ENCODE data around the gene C10orf143.

DNA sequence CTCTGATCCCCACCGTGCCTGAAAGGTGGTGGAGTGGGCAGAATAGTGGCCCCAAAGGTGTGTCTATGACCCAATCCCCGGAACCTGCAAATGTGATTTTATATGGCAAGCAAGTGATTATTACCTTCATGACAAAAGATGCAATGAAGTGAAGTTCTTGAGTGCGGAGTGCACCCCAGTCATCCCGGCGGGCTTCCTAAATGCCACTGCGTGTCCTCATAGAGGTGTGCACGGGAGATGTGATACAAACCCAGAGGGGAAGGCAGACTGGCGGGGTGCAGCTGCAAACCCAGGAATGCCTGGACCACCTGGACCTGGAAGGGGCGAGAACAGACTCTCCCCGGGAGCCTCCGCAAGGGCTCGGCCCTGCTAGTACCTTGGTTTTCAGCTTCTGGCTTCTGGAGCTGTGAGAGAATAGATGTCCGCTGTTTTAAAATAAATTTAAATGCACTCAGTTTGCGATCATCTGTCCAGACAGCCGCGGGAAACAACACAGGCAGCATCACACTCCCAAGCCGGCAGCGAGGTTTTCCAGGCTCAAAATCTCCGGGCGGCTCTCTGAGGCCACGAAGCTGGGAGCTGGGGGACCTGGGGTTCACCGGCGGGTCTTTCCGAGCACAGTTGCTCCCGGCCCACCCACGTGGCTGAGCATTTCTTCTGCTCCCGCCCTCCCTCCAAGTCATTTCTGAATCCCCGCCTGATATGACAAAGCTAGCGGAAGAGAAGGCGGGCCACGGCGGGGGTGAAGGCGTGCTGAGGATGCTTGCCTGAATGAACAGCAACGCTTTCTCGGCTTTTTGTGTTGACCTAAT is 96.2 kb downstream of the C10orf143 start:
- TF ChIP-seq, protein P1, sequence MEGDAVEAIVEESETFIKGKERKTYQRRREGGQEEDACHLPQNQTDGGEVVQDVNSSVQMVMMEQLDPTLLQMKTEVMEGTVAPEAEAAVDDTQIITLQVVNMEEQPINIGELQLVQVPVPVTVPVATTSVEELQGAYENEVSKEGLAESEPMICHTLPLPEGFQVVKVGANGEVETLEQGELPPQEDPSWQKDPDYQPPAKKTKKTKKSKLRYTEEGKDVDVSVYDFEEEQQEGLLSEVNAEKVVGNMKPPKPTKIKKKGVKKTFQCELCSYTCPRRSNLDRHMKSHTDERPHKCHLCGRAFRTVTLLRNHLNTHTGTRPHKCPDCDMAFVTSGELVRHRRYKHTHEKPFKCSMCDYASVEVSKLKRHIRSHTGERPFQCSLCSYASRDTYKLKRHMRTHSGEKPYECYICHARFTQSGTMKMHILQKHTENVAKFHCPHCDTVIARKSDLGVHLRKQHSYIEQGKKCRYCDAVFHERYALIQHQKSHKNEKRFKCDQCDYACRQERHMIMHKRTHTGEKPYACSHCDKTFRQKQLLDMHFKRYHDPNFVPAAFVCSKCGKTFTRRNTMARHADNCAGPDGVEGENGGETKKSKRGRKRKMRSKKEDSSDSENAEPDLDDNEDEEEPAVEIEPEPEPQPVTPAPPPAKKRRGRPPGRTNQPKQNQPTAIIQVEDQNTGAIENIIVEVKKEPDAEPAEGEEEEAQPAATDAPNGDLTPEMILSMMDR (IDR thresholded peaks at IDR 0.05): no peak
- TF ChIP-seq EP300 (IDR thresholded peaks at IDR 0.05): no peak

All from tibial nerve (tissue), 4 donors.